Esophagus muscularis mucosa (tissue), 4 donors: ENCODE measurements around the gene CEMP1.

Source experiments
- CTCF ChIP-seq, 3 experiments: fragments of 200-600 bp in 2 of 3; fragments of 450-650 bp in 1 of 3; sonication (generic) in 2 of 3; IDR thresholded peaks; one replicate each; pipeline ENCODE4 v1.5.1; 2017 to 2019; ENCODE audit warnings: antibody characterized with exemption in 3 of 3, mild to moderate bottlenecking in 2 of 3, moderate library complexity in 1 of 3
- EP300 ChIP-seq: sonication (generic); formaldehyde crosslinking; IDR thresholded peaks from one replicate; pipeline ENCODE4 v1.6.1; 2017; ENCODE audit warnings: antibody characterized with exemption
- POLR2A ChIP-seq: fragments of 450-650 bp; IDR thresholded peaks from one replicate; pipeline ENCODE4 v1.6.1; 2017; ENCODE audit warnings: antibody characterized with exemption, moderate library complexity, mild to moderate bottlenecking, low read depth
- POLR2AphosphoS5 ChIP-seq, 2 donors: sonication (generic); formaldehyde crosslinking; IDR thresholded peaks; one replicate each; pipeline ENCODE4 v1.6.1; 2017; ENCODE audit warnings: antibody characterized with exemption in 2 of 2

- no peak for TF ChIP-seq CTCF (IDR thresholded peaks at IDR 0.05)
- TF ChIP-seq POLR2AphosphoS5 (IDR thresholded peaks at IDR 0.05) = no peak
- no peak for TF ChIP-seq POLR2A
- no peak for TF ChIP-seq EP300
Observed at GRCh38 chr16:2489581-2489980, 41.6 kb downstream of the CEMP1 start.
